NCI-H2171 treated with DMSO at 0.1 percent for 48 hours (cell line): Measurements from ENCODE around the gene EARS2.

ENCODE experiments used
- DNase-seq: peaks from one replicate; lab custom pipeline; 2025; lab: John Stamatoyannopoulos, UW

EARS2 gene

GRCh38 chr16:23480257-23480656, 76.9 kb downstream of the EARS2 start:
- no peak for DNase-seq

- DNase-seq, result no peak
These were observed 78.0 kb downstream of the EARS2 start for GRCh38 chr16:23479138-23479537.

GRCh38 chr16:23478566-23478965, 78.6 kb downstream of the EARS2 start:
- no peak for DNase-seq

DNA sequence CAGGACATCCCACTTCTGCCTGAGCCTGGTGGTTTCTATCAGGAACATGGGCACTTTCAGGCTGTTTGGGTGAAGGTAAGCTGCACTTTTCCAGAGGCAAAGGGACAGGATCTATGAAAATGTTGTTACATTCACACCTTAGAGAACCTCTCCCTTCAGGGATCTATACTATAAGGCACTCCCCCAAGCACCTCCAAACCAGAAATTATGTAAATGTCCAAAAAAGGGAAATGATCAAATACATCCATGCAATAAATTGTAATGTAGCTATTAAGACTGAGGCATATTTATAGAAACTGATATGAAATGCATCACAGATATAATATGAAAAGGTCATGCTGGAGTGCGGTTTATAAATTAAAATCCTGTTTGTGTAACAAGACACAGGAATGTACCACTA, 80.9 kb downstream of the EARS2 start:
- no peak for DNase-seq
